ENCODE measurements around the gene OBSL1.

OBSL1 gene

DNA sequence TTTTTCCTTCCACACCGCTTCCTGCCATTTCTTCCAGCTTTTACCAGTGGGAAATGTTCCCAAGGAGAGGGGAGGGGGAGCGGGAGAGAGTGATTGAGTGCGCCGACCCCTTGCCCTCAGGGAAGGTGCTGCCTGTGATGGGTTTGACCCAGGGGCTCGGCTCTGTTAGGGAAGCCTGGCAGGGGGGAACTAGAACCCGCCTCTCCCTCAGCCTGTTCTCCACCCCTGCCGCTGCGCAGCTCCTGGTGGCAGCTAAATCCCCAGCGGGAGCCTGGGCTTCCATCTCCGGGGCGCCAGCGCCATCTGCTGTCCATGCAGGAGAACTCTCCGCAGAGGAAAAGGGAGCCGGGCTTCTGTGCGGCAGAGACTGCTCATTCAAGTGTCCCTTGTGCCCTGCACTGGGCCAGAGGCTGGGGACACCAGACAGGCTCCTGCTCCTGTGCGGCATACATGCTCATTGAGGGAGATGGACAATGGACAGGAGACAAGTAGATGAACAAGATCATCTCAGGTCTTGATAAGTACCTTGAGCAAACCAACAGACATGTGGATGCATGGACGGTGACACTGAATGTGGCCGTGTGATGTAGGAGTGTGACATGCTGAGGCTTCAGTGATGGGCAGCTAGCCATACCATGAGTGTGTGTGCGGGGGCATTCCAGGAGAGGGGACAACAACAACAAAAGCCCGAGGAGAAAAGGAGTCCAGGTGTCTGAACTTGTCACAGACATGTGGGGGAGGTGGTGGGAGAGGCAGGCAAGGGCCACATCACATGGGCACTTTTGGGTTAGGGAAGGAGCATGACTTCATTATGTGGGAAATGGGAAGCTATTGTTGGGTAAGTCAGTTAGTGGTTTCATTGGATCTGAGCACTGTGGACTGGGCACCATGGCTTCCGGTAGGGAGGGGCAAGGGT, 41.0 kb downstream of the OBSL1 start:
- DNase-seq: peak; percentile 93

DNA sequence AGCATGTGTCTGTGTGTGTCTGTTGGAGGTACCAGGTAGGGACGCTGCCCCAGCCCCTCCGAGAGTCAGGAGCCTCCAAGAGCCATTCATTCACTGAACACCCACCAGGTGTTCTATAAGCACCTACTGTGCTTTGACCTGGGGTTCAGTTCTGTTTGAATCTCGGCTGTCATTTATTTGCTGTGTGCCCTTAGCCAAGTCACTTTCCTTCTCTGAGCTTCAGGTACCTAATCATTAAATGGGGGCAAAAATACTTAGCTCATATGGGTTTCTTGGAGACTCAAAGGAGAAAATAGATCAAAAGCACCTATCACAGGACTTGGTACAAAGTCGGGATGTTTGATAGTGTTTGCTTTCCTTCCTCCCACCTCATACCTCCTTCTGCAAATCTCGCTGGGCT, 43.9 kb downstream of the OBSL1 start:
- DNase-seq: no peak

GRCh38 chr2:219527076-219527394, 44.3 kb downstream of the OBSL1 start:
- DNase-seq: peak; percentile 50

DNA sequence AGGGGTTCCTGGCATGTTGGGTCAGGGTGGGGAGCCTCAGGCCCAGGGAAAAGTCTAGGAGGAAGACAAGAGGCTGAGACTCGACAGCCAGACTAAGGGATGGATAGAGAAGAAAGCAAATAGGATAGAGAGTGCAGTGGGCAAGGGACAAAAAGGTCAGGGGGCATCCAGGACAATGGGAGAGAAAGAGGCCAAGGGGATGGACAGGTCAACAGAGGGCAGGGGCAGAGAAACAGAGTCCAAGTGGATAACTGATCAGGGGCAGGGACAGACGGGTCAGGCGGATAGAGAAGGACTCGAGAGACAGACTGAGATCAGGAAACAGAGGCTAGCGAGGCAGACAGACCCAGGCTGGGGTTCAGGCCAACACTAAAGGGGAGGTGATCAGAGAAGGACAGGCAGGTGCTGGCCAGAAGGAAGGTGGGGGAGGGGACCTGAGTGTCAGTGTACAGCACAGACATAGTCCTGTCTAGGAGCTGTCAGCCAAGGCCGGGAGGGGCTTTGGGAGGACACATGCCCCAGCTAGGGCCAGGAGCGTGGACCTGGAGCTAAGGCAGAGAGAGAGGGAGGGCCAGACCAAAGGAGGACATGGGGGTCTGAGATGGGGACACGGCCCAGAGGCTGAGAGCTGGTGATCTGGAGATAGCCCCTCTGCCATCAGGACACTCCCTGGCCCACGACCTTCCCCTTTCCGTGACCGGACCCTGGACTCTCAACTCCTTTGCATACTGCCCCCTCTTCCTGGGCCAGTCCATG, 44.8 kb downstream of the OBSL1 start:
- DNase-seq: no peak

DNA sequence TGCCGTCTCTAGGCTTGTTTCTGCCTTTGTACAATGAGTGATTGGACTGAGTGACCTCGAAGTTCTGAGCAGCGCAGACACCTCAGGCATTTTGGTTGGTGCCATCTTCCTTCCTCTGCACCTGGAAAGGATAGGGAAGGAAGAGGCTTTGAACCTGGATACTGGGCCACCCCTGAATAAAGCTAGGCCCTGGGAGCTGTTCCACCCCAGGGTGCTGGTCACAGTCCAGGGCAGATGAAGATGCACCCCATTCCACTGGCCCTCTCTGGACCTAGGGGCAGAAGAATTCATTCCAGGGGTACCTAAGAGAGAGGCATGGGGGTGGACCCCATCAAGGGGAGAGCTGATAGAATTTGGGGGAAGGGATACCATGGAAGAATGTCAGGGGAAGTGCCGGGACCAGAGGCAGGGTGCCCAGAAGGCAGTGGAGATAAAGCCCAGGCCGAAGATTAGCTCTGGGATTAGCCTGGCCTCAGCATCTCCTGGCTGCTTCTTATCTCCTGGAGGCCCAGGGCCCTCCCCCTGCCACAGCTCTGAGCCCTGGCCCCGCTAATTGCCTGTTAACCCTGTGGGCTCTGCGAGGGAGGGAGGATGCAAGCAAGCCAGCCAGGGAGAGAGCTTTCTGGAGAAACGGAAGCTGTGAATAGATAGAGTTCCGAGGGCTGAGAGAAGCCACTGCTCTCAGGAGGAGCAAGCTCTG, 45.7 kb downstream of the OBSL1 start:
- DNase-seq: peak; percentile 66

DNA sequence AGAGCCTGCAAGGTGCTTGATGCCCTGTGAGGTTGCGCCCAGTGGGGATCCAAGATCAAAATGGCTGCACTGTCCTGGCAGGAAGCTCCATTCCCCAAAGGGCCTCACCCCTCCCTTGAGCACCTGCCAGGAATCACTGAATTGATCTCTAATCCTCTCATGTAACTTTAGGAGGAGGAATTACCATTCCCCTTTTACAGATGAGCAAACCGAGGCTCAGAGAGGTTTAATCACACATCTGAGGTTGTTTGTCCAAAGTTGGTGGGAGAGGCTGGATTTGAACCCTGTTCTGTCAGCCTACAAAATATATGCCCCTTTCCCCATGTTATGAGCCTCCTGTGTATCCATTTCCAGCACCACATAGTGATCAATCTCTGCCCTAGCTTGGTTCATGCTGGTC, 46.5 kb downstream of the OBSL1 start:
- DNase-seq: no peak

DNA sequence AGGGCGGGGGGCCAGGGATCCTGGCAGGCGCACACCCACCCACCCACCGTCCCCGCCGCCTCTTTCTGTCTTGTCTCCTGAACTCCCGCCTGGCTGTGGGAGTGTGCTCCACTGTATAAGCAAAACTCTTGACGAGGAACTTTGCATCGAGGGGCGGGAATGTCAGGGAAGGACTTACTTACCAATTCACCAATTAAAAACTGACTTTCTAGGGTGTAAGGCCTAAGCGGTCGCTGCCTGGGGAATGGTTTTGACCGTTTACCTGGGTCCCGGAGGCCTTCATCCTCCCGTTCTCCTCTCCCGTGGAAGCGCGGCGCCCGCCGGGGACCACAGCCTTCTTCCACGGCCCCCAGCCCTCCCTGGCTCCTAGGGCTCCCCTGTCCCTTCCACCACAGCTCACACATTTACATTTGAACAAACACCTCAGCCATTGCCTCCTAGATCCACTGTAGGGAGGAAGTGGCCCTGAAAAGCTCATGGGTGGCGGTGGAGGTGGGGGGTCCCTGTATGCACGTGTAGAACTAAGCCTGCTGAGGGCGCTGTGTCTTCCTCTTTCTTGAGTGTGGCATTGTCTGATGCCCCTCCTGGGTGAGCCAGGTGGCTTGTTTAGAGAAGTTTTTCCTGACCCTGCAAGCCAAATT, 48.2 kb downstream of the OBSL1 start:
- DNase-seq: no peak

DNA sequence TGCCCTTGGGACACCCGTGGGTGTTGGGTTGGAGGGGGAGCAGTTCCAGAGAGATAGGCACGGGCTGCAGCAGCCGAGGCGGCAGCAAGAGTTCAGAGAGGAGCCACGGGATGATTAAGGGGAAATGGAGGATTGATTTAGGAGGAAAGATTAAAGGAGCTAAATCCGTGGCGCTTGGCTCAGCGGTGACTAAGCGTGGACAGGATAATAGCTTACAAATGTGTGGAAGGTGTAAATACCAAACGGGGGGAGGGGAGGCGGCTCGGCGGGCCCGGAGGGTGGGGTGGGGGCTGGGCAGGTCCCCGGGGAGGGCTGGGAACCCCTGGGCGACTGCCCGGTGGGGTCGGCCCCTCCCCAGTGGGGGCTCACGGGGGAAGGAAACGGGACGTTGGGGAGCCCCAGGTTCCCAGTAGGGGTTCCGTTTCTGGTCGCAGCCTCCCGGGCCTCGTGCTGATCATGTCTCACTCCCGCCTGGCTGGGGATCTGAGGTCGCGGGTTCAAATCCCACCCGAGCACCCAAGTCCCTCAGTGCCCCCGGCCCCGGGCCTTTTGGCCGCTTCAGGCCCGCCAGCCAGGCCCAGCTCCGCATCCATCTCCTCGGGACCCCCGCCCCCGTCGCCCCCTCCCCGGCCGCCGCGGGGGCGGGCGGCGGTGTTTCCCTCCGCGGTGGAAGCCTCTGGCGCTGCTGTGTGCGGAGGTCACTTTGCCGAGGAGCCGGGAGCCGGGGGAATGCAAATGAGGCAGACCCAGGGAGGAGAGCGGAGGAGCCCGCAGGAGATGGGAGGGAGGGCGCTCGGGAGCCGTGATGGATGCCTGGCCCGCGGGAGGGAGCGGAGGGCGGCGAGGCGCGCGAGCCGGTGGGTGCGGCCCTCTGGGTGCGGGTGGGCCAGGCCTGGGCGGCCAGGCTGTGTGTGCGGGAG, 49.0 kb downstream of the OBSL1 start:
- DNase-seq: no peak

DNA sequence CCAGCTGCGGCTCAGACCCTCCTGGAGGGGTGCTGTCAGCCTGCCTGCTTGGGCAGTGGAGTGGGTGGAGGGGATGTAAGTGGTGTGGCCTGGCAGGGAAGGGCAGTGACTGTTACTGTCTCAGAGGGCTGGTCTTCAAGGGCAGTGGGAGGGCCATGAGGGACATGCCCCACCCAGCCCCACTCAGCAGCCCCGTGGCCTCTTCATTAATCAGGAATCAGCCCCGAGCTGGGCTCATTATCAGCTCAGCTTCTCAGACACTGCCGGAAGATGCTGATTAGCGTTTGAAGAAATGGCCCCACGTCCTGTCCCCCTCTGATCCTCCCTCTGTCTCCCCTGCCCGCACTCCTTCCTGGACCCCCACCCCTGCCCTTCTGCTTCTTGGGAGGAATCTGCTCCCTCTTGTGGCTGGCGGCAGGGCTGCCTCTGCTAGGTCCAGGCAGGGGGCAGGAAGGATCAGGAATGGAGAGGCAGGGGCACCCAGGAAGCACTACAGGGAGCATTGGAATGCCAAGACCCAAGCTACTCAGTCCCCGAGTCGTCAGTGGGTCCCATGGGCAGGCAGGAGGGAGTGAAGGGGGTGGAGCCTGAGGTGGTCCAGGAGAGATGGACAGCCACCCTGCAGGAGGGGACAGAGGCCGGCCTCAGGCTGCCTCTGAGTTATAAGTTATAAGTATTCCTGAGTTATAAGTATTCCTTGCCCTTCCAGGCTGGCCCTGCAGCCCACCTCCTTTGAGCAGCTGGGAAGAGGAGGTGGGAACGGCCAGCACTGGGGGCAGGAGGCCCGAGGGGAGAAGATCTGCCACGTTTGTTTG, 50.1 kb downstream of the OBSL1 start:
- DNase-seq: peak; percentile 79

DNA sequence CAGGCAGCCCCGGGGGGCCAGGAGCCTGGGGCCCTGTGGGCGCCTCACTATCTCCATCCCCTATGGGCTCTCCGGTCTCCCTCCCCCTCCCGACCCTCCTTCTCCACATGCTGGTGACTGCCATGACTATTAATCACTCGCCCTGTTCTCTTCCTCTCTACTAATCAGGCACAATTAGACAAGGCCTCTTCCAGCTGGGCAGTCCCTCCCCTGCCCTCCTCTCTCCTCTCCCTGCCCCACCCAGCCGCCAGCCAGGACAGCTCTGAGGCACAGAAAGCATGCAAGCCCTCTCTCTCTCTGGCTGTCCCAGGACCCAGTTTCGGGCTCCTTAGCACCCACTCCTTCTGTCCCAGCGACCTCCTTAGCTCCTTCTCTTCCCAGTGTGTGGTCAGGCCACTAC, 51.3 kb downstream of the OBSL1 start:
- peak; percentile 39 for DNase-seq

- no peak for DNase-seq
These were observed 51.8 kb downstream of the OBSL1 start for GRCh38 chr2:219519526-219519916.

- no peak for DNase-seq
These were observed 53.2 kb downstream of the OBSL1 start for GRCh38 chr2:219517954-219518778.

GRCh38 chr2:219516888-219517287, 54.5 kb downstream of the OBSL1 start:
- DNase-seq: no peak

GRCh38 chr2:219515874-219516629, 55.3 kb downstream of the OBSL1 start:
- no peak for DNase-seq

DNA sequence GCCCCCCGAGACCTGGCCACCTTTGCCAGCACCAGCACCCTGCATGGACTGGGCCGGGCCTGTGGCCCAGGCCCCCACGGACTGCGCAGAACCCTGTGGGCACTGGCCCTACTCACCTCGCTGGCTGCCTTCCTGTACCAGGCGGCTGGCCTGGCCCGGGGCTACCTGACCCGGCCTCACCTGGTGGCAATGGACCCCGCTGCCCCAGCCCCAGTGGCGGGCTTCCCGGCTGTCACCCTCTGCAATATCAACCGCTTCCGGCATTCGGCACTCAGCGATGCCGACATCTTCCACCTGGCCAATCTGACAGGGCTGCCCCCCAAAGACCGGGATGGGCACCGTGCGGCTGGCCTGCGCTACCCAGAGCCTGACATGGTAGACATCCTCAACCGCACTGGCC, 56.5 kb downstream of the OBSL1 start:
- peak; percentile 46 for DNase-seq

DNA sequence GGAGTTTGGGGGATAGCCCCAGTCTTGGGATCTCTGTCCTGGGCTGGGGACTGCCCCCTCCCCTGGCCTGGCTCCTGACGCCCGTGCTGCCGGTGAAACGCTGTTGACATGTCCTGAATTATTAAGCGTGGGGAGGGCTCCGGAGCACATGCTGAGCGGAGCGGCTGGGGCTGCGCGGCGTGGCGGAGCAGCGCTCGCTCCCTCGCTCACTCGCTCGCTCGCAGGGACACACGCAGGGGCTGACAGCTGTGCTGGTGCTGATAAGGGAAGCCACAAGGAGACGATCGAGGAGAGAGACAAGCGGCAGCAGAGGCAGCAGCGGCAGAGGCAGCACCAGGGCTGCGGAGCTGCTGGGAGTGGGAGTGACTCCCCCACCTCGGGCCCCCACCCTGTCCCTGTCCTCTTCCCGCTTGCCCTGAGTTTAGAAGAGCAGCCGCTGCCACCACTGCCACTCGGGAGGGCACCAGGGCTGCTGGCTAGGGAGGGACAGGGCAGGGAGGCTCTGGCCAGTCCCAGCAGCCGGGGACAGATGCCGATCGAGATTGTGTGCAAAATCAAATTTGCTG, 57.1 kb downstream of the OBSL1 start, which contains the start of gene ASIC4:
ASIC4 (plus strand) TSS at position 287 of the 566 bp plus-strand sequence; CDS start at position 530, 243 bp downstream.
- peak; percentile 86 for DNase-seq

DNA sequence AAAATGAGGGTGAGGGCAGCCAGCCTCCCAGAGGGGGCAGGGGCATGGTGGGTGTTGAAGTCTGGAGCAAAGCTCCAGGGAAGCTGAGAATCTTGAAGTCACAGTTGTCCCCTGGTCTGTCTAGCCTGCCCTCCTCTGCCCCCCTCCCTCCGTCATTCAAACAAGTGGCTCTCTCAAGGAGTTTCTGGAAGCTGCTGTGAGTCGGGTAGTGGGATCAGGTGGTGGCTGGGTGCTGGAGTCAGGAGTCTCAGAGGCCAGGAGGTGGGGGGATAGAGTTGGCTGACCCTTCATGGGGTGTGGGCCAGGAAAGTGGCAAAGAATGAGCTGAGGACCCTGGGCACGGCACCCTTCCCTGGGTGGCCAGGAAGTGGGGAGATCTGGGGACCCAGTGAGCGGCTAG, 57.6 kb downstream of the OBSL1 start:
- DNase-seq: no peak

- peak; percentile 87 for DNase-seq
These were observed 58.7 kb downstream of the OBSL1 start for GRCh38 chr2:219512524-219513216.
